Panc1 (cell line): ENCODE measurements around the gene STOM. TPM values are rescaled to one million over a fixed set of nuclear protein-coding genes. Genes with fewer than 3 reads are reported as not detected.
A peak's percentile ranks its signal among the peaks of the same experiment; 100 is the strongest.
"Not testable (repeated sequence)": the region's sequence is repeated elsewhere in the genome, so short reads cannot be mapped to it uniquely, and the experiment has no call there.

Experiments
- ATAC-seq: fragments of 200-7000 bp; cut with Tn5 transposase; 2 replicates; pipeline ENCODE4 v1.9.1; 2020; ENCODE audit warnings: mild to moderate bottlenecking, moderate library complexity
- BruUV-seq: library from RNA; stranded (reverse); fragments of 400-500 nt; replicated peaks from 2 replicates; lab custom pipeline; 2021; lab: Mats Ljungman, UMichigan
- CTCF ChIA-PET: fragments of 300-600 bp; sonication (Branson Sonifier 250); formaldehyde crosslinking; loops from one replicate; lab custom pipeline; 2022; ENCODE audit warnings: antibody characterized with exemption; lab: Charles Lee
- POLR2A ChIA-PET: fragments of 300-600 bp; sonication (Branson Sonifier 250); formaldehyde crosslinking; loops from one replicate; lab custom pipeline; 2022; ENCODE audit warnings: antibody characterized with exemption; lab: Charles Lee
- DNase-seq: peaks from one replicate; pipeline ENCODE4 v3.0.0-alpha.2; 2010; ENCODE audit warnings: low read depth, low spot score
- H3K27ac ChIP-seq: 2 replicates; pipeline ENCODE4 v1.5.1; 2011; ENCODE audit warnings: mild to moderate bottlenecking, low read length, inconsistent platforms
- H3K27me3 ChIP-seq: fragments of 200-500 bp; sonication (Bioruptor generic); 2 replicates; pipeline ENCODE4 v1.6.0; 2014; ENCODE audit warnings: low read length, inconsistent platforms; ENCODE audit not compliant: control insufficient read depth, insufficient read depth
- H3K36me3 ChIP-seq: fragments of 200-500 bp; sonication (Bioruptor generic); 2 replicates; pipeline ENCODE4 v1.5.1; 2014; ENCODE audit warnings: inconsistent platforms, mild to moderate bottlenecking, low read length, moderate library complexity; ENCODE audit not compliant: control insufficient read depth, insufficient read depth
- H3K4me1 ChIP-seq: 2 replicates; pipeline ENCODE4 v1.5.1; 2011; ENCODE audit warnings: inconsistent platforms, mild to moderate bottlenecking, low read length, moderate library complexity; ENCODE audit not compliant: control insufficient read depth, insufficient read depth
- H3K4me3 ChIP-seq, 2 experiments: 2 replicates each; pipeline ENCODE4 v1.5.1; 2011 to 2012; ENCODE audit warnings: low read depth in 2 of 2, low read length in 2 of 2, mild to moderate bottlenecking in 2 of 2, inconsistent platforms in 1 of 2, moderate library complexity in 1 of 2
- H3K9me3 ChIP-seq: fragments of 200-500 bp; sonication (Bioruptor generic); 2 replicates; pipeline ENCODE4 v1.5.1; 2014; ENCODE audit warnings: low read depth, mild to moderate bottlenecking, inconsistent platforms, low read length, moderate library complexity; ENCODE audit not compliant: control insufficient read depth, insufficient read depth
- CTCF ChIP-seq: fragments of 450-650 bp; IDR thresholded peaks from 2 replicates; pipeline ENCODE4 v1.5.1; 2017; ENCODE audit warnings: mild to moderate bottlenecking
- POLR2AphosphoS5 ChIP-seq: IDR thresholded peaks from 2 replicates; pipeline ENCODE4 v1.6.1; 2012; ENCODE audit warnings: mild to moderate bottlenecking, low read depth, low read length, moderate library complexity
- SIN3A ChIP-seq: IDR thresholded peaks from 2 replicates; pipeline ENCODE4 v1.6.1; 2012; ENCODE audit warnings: low read depth, mild to moderate bottlenecking, low read length, moderate library complexity, borderline replicate concordance; ENCODE audit not compliant: insufficient read depth
- TCF7L2 ChIP-seq: IDR thresholded peaks from 2 replicates; pipeline ENCODE4 v1.6.1; 2011; ENCODE audit warnings: mild to moderate bottlenecking, low read depth, low read length, inconsistent platforms
- in situ Hi-C: cut with HindIII; loops from 2 replicates; pipeline ENCODE4 v1.10.0; 2016; ENCODE audit warnings: low sequenced_read_pairs, low pct_unique_long_range_greater_than_20kb
- intact Hi-C: fragments of 100-400 bp; cut with micrococcal nuclease; formaldehyde crosslinking; loops from one replicate; pipeline ENCODE4 v1.10.0; 2022; ENCODE audit not compliant: unreplicated experiment
- total RNA-seq: library from RNA; stranded (reverse); gene quantifications from one replicate; pipeline ENCODE4 v1.2.1, GENCODE V29; 2021; ENCODE audit not compliant: unreplicated experiment
- TF ChIP-seq, protein P1 (sequence below), 2 experiments: IDR thresholded peaks; 2 replicates each; pipeline ENCODE4 v1.6.1; 2011 to 2012; ENCODE audit warnings: low read depth in 2 of 2, control low read depth in 1 of 2, low read length in 1 of 2, mild to moderate bottlenecking in 1 of 2, moderate library complexity in 1 of 2; ENCODE audit not compliant: insufficient read depth in 1 of 2

Gene STOM
- total RNA-seq, 1 experiment from 2014 or later, result 81.2 TPM

DNA sequence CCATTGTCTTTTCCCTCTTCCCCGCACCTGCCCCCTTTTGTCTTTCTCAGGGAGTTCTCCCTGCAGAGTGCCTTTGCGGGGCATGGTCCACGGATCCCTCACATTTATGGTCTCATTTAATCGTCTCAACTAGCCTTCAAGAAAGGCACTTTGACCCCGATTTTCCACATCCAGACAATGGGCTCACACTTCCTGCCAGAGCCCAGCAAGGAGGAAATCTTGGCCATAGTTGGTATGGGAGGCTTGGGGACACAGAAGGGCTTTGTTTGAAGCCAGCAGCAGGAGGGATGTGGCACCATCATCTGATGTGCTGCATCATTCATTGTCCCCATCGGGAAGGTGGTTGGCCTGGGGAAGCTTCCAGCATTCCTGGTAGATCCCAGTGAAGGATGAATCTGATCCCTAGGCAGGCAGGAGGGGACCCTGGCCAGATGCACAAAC lies 77.2 kb downstream of the STOM start:
- intact Hi-C loops (no loop called here), in situ Hi-C loops (no loop called here)
- peak overlapping the region; percentile 29 for H3K27ac ChIP-seq
- BruUV-seq, result no TSS peak
- POLR2A ChIA-PET, result no interaction called here
- no peak overlapping the region for H3K4me3 ChIP-seq
- ATAC-seq (no peak), DNase-seq (no peak)
- CTCF ChIA-PET, result no interaction called here
- no peaks in the 10 kb centered on the region for H3K9me3 ChIP-seq
- no peaks in the 10 kb centered on the region for H3K36me3 ChIP-seq
- TF ChIP-seq TCF7L2 (no peak), CTCF (no peak)
- H3K4me1 ChIP-seq, result peaks cover 58% of the 10 kb centered on the region
- H3K27me3 ChIP-seq, result no peaks in the 10 kb centered on the region

DNA sequence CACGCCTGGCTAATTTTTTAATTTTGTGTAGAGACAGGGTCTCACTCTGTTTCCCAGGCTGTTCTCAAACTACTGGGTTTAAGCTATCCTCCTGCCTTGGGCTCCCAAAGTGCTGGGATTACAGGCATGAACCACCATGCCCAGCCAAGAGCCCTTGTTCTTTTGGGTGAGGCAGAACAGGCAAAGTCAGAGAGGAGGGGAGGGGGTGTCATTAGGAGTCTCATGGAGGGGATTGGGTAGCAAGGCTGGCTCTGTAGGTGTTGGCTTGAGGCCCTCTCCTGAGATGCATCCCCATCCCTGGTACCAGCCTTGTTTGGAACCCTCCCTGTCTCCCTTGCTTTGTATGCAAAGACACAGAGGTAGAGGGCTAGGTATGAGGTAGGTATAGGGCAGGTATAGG lies 78.0 kb downstream of the STOM start:
- DNase-seq (no peak), ATAC-seq (no peak)
- Histone ChIP-seq H3K27me3 (no peaks in the 10 kb centered on the region), H3K9me3 (no peaks in the 10 kb centered on the region), H3K27ac (peak overlapping the region; percentile 29; the same call in 1 of the 2 replicates), H3K4me1 (peaks cover 57% of the 10 kb centered on the region), H3K4me3 (no peak overlapping the region), H3K36me3 (no peaks in the 10 kb centered on the region)
- BruUV-seq, result no TSS peak
- in situ Hi-C loops (no loop called here), intact Hi-C loops (no loop called here)
- TF ChIP-seq TCF7L2 (no peak), CTCF (no peak), POLR2AphosphoS5 (no peak), SIN3A (no peak)
- TF ChIP-seq, protein P1, sequence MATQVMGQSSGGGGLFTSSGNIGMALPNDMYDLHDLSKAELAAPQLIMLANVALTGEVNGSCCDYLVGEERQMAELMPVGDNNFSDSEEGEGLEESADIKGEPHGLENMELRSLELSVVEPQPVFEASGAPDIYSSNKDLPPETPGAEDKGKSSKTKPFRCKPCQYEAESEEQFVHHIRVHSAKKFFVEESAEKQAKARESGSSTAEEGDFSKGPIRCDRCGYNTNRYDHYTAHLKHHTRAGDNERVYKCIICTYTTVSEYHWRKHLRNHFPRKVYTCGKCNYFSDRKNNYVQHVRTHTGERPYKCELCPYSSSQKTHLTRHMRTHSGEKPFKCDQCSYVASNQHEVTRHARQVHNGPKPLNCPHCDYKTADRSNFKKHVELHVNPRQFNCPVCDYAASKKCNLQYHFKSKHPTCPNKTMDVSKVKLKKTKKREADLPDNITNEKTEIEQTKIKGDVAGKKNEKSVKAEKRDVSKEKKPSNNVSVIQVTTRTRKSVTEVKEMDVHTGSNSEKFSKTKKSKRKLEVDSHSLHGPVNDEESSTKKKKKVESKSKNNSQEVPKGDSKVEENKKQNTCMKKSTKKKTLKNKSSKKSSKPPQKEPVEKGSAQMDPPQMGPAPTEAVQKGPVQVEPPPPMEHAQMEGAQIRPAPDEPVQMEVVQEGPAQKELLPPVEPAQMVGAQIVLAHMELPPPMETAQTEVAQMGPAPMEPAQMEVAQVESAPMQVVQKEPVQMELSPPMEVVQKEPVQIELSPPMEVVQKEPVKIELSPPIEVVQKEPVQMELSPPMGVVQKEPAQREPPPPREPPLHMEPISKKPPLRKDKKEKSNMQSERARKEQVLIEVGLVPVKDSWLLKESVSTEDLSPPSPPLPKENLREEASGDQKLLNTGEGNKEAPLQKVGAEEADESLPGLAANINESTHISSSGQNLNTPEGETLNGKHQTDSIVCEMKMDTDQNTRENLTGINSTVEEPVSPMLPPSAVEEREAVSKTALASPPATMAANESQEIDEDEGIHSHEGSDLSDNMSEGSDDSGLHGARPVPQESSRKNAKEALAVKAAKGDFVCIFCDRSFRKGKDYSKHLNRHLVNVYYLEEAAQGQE (IDR thresholded peaks at IDR 0.05; ENCODE audit: insufficient read depth in 1 of 2, low read depth in 2 of 2, low read length in 1 of 2), result no peak
- POLR2A ChIA-PET, result no interaction called here
- CTCF ChIA-PET, result no interaction called here

GRCh38 chr9:121291536-121291935 lies 78.5 kb downstream of the STOM start:
- H3K36me3 ChIP-seq, H3K27ac ChIP-seq, BruUV-seq, H3K27me3 ChIP-seq, ATAC-seq, POLR2A ChIA-PET, H3K9me3 ChIP-seq, intact Hi-C loops, H3K4me3 ChIP-seq, DNase-seq, in situ Hi-C loops: not testable (repeated sequence)
- H3K4me1 ChIP-seq, result peaks cover 56% of the 10 kb centered on the region
- CTCF ChIA-PET, result interaction anchor here (1.1 kb wide), 1 partner anchor 22 kb away, joined by 3 read pairs; no protein-coding TSS in a partner anchor
